NB4 (cell line): ENCODE results near the gene ZNF260.

ENCODE experiments used
- POLR2A ChIP-seq: IDR thresholded peaks from 2 replicates; pipeline ENCODE4 v1.6.1; 2011; ENCODE audit warnings: mild to moderate bottlenecking; ENCODE audit not compliant: insufficient read length; ENCODE audit errors: extremely low read depth
- TF ChIP-seq, protein P1 (sequence below): IDR thresholded peaks from one replicate; pipeline ENCODE4 v1.5.1; 2012; ENCODE audit warnings: low read depth, low read length

DNA sequence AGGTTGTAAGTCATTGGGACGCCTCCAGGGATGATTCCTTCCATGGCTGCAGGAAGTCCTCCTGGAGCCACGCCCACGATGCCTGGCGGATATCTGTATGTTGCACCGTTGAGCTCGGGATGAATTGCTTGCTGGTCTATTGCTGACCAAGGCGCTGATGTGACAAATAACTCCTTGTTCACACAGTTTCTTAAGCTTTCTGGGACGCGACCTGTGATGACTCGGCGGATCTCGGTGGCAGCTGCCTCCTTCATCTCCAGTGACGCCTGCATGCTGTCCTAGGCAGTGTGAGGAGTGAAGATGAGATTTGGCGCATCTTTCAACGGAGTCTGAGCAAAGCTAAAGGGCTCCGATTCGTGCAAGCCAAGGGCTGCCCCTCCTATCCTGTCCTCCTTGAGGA is 31.1 kb downstream of the ZNF260 start:
- no peak for TF ChIP-seq POLR2A
- TF ChIP-seq, protein P1, sequence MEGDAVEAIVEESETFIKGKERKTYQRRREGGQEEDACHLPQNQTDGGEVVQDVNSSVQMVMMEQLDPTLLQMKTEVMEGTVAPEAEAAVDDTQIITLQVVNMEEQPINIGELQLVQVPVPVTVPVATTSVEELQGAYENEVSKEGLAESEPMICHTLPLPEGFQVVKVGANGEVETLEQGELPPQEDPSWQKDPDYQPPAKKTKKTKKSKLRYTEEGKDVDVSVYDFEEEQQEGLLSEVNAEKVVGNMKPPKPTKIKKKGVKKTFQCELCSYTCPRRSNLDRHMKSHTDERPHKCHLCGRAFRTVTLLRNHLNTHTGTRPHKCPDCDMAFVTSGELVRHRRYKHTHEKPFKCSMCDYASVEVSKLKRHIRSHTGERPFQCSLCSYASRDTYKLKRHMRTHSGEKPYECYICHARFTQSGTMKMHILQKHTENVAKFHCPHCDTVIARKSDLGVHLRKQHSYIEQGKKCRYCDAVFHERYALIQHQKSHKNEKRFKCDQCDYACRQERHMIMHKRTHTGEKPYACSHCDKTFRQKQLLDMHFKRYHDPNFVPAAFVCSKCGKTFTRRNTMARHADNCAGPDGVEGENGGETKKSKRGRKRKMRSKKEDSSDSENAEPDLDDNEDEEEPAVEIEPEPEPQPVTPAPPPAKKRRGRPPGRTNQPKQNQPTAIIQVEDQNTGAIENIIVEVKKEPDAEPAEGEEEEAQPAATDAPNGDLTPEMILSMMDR = no peak
